DMS153 (cell line): ENCODE data around the gene USP7.

ENCODE experiments used
- DNase-seq: peaks from one replicate; lab custom pipeline; 2025; lab: John Stamatoyannopoulos, UW

USP7 gene

DNA sequence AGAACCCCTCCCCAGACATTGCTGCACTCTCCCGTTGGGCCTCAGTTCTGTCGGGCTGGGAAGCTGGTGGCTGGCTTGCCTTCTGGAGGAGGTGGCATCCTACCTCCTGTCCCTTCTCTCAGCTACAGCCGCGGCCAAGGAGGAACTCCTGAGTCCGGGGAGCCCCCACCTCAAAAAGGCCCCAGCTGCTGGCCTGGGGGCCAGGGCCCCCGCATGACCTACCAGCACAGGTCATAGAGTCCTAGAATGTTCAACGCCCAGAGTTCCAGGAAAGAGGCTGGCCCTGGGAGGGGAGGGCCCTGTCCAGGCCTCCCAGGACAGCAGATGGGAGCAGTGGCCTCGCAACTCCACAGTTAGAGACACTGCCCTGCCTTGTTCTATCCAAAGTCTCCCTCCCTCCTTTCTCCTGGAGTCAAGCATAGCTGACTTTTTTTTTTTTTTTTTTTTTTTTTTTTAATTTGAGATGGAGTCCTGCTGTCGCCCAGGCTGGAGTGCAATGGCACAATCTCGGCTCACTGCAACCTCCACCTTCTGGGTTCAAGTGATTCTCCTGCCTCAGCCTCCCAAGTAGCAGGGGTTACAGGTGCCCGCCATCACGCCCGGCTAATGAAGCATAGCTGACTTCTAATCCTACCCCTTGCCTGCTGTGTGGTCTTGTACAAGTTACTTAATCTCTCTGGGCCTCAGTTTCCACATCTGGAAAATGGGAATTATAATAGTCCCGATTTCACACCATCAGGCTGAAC is 102.0 kb downstream of the USP7 start:
- DNase-seq = no peak

DNA sequence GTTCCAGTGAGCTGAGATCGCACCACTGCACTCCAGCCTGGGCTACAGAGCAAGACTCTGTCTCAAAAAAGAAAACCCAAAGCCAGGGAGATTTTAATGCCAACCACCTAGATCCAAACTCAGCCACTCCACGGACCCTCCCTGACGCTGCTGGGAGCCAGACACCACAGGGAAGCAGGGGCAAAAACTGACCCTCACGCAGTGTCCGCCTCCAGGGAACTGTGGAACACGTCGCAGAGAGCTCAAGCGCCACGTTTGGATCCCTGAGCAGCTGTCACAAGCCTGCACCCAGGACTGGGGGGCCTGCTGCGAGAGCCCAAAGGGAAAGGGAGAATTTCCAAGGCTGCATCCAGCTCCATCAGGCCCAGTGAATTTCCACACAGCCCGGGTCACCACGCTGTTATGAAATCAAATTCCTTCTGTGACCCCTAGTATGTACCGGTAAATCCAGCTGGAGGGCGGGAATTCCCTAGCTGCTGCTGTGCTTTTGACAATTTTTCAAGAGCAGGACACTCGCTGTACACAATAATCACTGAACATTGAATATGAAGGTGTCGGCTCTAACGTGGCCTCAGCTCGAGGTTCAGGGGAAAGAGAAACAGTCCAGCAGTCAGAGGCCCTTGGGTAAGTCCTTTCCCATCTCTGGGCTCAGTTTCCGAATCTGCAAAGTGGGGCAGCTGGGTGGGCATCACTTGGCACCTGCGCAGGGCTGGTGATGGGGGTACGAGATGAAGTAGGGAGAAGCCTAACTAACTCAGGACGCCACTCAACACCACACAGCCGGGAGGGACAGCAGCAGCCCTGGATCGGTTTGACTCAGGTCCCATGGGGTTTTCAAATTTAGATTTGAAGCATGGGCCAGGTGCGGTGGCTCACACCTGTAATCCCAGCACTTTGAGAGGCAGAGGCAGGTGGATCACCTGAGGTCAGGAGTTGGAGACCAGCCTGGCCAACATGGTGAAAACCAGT is 103.5 kb downstream of the USP7 start:
- no peak for DNase-seq

DNA sequence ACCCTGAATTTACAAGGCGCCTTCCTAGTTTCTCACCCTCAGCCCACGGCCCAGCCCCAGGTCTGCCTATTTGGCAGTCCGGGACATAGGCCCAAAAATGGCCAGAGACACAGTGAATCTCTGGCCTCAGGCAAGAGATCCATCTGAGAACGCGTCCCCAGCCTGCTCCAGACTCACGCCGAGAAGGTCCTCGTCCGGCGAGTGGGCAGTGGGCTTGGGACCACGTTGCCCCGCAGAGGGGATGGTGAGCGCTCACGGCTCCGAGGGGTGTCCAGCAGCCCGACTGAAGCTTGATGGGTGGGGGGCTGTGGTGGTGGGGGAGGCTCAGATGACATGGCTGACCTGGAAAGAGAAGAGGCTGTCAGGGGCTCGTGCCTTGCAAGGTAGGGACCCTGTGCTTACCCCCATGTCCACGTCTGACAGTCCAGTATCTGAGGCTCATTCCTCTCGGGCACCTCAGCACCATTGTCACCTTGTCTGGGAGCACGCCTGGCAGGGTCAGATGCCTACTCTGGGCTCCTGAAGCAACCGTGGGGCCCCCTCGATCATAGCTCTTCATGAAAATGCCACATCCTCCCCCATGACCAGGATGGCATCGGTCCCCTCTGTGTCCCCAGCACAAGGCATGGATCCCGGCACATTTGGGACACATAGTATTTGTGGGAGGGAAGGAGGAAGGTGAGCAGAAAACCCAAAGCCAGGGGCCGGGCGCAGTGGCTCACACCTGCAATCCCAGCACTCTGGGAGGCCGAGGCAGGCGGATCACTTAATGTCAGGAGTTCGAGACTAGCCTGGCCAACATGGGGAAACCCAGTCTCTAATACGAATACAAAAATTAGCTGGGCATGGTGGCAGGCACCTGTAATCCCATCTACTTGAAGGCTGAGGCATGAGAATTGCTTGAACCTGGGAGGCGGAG is 104.5 kb downstream of the USP7 start:
- DNase-seq = no peak

DNA sequence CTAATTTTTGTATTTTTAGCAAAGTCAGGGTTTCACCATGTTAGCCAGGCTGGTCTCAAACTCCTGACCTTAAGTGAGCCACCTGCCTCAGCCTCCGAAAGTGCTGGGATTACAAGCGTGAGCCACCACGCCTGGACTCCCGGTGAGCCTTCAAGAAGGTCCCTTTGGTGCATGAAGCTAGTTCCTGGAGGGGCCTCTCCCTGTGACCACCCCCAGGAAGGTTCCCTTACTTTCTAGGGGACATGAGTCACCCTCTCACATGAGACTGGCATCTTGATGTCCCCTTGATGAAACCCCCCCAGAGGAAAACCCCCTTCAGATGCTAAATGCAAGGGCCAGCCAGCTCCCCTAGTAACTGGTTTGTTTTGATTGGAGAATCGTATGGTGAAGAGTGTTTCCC is 107.7 kb downstream of the USP7 start:
- no peak for DNase-seq

- DNase-seq = no peak
Measured at GRCh38 chr16:8855051-8855786, 108.5 kb downstream of the USP7 start.

- no peak for DNase-seq
Measured at GRCh38 chr16:8854298-8854948, 109.3 kb downstream of the USP7 start.

- no peak for DNase-seq
Measured at GRCh38 chr16:8853611-8854010, 110.1 kb downstream of the USP7 start.

- DNase-seq = no peak
Measured at GRCh38 chr16:8853150-8853549, 110.6 kb downstream of the USP7 start.

DNA sequence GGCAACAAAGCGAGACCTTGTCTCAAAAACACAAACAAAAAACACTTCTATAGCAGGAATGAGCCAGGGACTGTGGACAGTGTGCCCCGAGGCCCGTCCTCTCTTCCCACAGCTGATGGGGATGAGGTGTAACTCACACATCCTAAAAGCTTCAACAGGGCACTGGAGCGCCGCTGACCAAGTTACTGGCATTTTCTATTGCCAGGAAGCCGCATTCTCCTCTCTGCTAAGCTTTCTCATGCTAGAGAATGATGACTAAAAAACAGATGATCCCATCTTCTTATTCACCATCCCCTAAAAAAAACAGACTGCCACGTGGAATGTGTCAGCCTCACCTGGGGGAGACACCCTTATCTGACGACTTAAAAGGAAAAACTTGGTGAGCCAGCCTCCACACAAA is 111.2 kb downstream of the USP7 start:
- DNase-seq = no peak

DNA sequence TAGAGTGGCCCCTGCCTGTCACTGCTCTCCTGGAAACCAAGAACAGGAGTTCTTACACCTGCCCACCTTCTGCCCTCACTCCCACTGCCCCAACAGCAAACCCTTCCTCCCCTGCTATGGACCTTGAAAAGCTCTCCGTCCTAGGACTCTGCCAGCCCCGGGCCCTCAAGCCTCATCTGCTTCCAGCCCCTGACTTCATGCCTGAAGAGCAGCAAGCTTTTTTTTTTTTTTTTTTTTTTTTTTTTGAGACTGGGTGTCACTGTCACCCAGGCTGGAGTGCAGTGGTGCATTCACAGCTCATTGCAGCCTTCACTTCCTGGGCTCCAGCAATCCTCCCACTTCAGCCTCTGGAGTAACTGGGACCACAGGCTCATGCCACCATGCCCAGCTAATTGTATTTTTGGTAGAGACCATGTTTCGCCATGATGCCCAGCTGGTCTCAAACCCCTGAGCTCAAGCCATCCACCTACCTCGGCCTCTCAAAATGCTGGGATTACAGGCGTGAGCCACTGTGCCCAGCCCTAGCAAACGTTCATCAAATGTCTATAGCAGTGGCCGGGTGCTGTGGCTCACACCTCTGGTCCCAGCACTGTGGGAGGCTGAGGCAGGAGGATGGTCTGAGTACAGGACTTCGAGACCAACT is 111.8 kb downstream of the USP7 start:
- DNase-seq = no peak

- DNase-seq = no peak
Measured at GRCh38 chr16:8850279-8850885, 113.3 kb downstream of the USP7 start.

- no peak for DNase-seq
Measured at GRCh38 chr16:8849411-8850011, 114.2 kb downstream of the USP7 start.

DNA sequence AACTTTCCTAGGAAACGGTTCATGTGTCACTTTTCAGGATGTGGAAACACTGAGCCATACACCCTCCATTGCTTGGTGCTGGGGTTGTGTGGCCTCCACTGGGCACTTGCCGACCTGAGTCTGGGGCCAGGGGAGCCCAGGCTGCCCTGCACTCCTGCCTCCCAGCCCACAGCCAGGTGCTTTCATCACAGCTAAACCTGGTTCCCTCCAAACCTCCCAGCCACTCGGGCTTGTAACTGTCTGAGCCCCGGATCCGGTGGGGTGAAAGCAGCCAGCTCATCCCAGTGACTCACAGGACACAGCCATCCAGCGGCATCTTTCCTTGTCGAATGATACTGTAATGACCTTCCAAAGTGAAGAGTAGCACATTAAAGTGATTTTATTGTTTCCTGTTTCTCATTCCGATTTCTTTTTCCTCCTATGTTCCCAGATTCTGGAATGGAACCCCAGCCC is 114.7 kb downstream of the USP7 start:
- no peak for DNase-seq

GRCh38 chr16:8848231-8848938 is 115.3 kb downstream of the USP7 start:
- DNase-seq = no peak

- no peak for DNase-seq
Measured at GRCh38 chr16:8847623-8848022, 116.1 kb downstream of the USP7 start.

- DNase-seq = no peak
Measured at GRCh38 chr16:8847145-8847544, 116.6 kb downstream of the USP7 start.

GRCh38 chr16:8846401-8846932 is 117.2 kb downstream of the USP7 start:
- DNase-seq = no peak

- no peak for DNase-seq
Measured at GRCh38 chr16:8845699-8846298, 117.9 kb downstream of the USP7 start.
